Measurements from ENCODE around the gene KRT20.
"Not testable (repeated sequence)": the region's sequence is repeated elsewhere in the genome, so short reads cannot be mapped to it uniquely, and the experiment has no call there.

The KRT20 gene

DNA sequence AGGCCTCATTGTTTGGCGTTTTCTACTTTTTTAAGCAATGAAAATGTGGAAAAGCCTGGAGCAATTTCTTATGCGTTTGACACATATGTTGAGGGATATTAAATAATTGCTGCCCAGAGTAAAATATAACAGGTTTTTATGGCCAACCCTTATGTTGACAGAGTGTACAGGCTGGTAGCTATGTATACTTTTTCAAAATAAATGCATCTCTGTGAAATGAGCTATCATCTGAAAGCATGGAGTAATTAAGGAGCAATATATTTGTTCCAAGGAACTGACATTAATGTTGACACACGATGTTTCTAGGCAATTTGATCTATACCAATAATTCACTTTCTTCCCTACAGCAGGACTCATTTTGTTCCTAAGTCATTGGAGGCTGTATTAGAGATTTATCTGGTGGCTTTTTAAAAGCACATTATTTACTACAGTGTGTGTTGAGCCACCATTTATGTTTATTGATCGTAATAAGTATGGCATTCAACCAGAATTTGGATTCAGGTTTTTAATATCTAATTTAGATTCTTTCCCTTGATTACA, 11.9 kb upstream of the KRT20 start:
- no peak for DNase-seq

GRCh38 chr17:40895106-40895730, 10.2 kb upstream of the KRT20 start:
- DNase-seq, result no peak

DNA sequence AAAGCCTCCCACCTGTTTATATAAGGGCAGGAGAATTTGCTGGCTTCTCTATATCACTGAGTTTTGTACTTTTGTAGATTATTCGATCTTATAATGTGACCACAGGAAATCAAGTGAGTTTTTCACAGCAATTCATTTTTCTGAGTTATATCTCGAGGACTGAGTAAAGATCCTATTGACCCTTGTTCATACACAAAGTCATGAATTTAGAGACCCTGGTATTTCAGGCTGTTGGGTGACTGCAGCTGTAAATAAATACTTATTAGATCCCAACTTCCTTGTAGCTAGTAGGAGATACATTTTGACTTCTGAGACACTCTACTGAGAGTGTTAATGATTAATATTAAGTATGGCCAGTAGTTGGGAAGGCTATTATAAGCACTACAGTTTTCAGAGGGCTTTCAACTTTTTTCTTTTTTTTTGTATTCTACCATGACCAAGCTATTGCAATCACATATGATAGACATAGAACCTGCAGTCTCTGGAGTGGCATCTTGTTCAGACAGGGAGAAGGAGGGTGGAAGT, 3.2 kb upstream of the KRT20 start:
- no peak for DNase-seq

GRCh38 chr17:40886090-40886489, 1.0 kb upstream of the KRT20 start:
- DNase-seq, result no peak

- DNase-seq, result no peak
Observed at GRCh38 chr17:40883626-40884334, 1.3 kb downstream of the KRT20 start.

DNA sequence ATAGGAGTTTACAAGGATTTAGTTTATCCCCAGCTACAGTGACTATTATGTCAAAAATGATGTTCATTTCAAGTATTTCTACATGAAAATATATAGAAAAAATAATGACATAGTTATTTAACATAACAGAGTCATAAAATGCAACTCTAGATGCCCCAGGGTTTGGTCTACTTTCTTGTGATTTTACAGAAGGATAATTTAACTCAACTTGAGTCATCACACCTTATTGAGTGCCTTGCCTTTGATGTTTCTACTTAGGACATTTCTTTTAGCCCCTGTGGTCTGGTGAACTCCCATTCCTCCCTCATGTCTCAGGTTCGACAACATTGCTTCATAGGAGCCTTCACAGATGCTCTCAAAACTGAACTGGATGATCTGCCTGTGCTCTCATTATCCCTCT, 2.0 kb downstream of the KRT20 start:
- DNase-seq, result no peak

DNA sequence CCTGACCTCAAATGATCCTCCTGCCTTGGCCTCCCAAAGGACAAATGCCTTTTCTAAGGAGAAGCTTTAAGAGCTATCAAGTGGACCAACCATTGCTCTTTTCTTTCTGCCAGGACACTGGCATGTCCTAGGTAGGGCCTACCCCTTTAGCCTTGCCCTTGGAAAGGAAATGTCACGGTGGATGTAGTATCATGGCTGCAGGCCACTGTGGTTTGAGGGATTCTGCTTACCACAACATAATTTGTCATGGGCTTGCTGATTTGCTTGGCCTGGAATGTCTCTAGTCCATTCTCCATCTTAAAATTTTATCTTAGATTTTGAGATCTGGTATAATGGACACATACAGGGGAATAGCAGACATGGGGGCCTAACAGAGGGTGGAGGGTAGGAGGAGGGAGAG, 6.0 kb downstream of the KRT20 start:
- DNase-seq, result no peak

GRCh38 chr17:40878044-40878443, 7.0 kb downstream of the KRT20 start:
- DNase-seq, result no peak

DNA sequence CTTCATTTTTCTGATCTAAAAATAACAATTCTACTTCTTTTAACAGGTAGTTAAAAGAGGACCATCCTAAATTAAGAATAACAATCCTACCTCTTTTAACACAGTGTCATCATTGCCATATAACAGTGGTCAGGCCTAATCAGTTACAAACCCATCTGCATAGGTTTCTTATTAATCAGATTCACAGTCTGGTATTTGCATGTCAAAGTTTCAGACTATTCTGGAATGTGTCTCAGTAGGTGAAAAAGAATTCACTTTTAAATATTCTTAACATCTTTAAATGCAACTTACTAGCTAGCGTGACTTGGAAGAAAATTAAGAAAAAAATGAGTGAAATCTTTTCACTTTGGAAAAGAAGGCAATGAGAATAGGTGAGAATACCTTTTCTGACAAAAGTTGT, 11.2 kb downstream of the KRT20 start:
- DNase-seq, result no peak

DNA sequence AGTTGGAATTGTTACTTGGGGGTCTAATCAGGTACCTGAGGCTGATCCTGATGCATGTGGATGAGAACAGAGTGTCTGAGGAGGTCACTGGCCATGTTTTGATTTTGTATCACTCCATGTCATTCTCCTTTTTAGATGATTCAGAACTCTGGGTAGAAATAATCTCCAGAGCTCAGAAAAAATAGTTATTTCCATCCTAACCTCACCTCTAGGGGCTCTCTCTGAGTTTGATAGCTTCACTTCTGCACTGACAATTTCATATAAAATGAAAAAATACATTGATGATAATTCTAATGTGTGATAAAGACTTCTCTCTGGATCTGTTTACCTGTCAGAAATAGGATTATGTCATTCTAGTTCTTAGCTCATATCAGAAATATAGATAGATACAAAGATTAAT, 11.8 kb downstream of the KRT20 start:
- no peak for DNase-seq

DNA sequence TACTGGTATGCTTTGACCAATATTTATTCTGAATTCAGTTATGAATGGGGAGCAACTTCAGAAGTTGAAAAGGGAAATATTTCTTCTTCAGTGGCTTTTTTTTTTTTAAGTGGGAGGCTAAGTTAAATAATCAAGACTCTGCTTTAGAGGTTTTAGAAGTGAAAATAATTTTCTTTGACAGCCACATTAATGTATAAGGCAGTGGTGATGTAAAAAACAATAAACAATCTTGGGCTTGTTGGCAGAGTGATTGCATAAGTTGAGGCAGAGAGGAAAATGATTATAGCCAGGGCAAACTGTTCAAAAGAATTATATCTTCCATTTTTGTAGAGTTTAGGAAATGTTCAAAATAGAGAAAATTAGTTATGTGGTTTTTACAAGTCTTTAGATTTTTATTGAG, 12.6 kb downstream of the KRT20 start:
- no peak for DNase-seq

- no peak for DNase-seq
Observed at GRCh38 chr17:40871316-40871715, 13.7 kb downstream of the KRT20 start.

DNA sequence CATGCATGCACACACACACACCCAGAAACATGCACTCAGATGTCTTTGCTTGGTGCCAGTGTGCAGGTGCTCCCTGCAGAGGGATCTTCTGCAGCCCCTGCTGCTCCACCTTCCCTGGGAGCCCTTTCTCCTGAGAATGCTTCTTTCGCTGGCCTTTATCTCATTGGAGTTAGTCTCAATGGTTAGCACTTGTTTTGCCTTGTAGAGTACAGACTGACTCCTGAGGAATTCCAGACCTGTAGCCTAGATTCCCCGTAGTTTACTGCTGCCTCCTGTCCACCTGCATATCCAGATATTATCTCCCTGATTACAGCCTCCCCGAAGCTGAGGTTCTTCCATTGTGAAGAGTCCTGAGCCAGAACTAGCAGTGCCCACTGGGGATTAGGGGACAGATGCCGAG, 14.9 kb downstream of the KRT20 start:
- no peak for DNase-seq

- no peak for DNase-seq
Observed at GRCh38 chr17:40866838-40867237, 18.2 kb downstream of the KRT20 start, which contains the start of gene KRT12. KRT12 (minus strand) TSS chr17:40867223; CDS start chr17:40867186, 37 bp downstream.

GRCh38 chr17:40864661-40865390, 20.2 kb downstream of the KRT20 start:
- DNase-seq, result no peak

GRCh38 chr17:40862985-40863733, 21.9 kb downstream of the KRT20 start:
- DNase-seq, result no peak

DNA sequence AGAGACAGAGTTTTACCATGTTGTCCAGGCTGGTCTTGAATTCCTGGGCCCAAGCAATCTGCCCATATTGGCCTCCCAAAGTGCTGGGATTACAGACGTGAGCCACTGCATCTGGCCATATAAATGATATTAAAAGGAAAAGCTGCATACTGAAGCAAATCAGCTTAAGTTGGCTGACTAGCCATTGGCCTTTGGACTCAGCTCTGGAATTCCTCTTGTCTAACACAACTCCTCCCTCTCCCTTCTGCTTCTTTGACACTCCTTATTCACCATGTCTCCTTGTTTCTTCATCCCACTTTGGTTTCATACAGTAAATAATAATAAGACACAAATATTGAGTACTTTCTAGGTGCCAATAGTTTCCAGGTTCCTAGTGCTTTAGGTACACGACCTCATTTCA, 25.5 kb downstream of the KRT20 start:
- no peak for DNase-seq

DNA sequence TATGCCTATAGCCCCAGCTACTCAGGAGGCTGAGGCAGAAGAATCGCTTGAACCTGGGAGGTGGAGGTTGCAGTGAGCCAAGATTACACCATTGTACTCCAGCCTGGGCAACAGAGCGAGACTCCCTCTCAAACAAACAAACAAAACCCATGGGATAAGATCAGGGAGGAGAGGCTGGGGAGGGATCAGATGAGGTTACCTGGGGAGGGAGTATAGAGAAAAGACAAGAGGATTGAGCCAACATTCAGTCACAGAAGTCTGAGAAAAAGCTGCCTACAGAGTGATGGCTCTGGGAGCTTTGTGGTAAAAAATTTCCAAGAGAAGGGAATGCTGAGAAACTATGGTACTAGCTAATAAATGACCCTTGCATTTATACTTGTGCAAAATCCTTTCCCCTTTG, 26.4 kb downstream of the KRT20 start:
- DNase-seq, result not testable (repeated sequence)

GRCh38 chr17:40857535-40857934, 27.5 kb downstream of the KRT20 start:
- DNase-seq, result no peak

DNA sequence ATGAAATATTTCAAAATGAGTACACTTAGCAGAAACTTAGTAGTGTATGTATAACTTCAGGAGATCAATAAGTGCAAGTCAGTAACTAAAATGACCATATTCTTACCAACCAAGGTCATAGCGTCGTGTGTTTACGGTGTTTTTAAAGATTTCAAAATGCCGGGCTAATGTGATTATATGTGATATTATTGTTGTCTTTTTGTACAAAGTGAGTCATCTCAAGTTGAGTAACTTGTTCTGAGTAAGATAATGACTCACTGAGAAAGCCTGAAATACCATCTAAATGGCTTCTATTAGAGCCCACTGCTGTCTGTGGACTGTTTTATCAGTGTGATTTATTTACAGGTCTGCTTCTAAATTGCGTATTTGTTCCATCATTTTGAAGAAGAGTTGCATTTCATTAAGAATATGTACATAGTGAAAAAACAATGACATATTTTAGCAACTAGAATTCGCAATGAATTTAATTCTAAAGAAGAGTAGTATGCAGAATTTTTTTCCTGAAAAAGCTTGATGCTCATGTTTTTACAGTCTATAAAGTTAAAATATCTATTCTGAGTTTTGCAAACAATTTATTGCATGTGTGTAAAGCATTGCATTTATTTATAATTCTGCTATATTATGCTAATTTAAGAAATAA, 30.7 kb downstream of the KRT20 start:
- DNase-seq, result no peak

- no peak for DNase-seq
Observed at GRCh38 chr17:40852364-40852763, 32.7 kb downstream of the KRT20 start.

DNA sequence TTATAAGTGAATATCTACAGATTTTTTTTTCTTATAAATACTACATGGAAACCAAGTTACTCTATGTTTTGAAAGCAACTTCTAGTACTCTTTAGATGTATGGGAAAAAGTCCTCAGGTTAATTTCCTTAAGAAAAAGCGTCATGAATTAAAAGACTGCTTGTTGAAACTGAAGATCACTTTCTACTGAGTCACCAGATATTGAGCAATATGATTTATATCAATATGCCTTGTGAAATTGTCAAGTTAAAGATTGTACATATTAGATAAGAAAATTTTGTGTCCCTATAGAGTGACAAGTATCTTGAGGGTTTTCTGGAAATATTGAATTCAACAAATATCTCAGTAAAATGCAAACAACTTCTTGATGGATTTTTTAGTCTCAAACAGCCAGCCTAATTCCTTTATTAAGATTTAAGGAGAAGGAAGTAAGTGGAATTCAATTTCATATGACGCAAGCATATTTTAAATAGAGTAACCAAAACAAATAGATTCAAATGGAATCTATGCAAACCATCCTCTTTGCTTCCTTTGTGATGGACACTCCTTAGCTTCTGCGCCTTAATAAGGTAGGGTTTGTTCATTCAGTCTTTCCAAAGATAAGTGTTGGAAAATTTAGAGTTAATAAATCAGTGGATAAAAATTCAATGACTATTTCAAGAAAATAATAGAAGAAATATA, 34.6 kb downstream of the KRT20 start:
- DNase-seq, result no peak

All from effector CD4-positive, alpha-beta T cell (primary cell).